HepG2 (cell line): ENCODE data around the gene NFKBIA. TPM values are rescaled to one million over a fixed set of nuclear protein-coding genes. Genes with fewer than 3 reads are reported as not detected.
A peak's percentile ranks its signal among the peaks of the same experiment; 100 is the strongest.

Source experiments
- HMG20A ChIP-seq: IDR thresholded peaks from 2 replicates; pipeline ENCODE4 v1.6.1; 2016; ENCODE audit warnings: borderline replicate concordance
- HOXD1 ChIP-seq: sonication (generic); formaldehyde crosslinking; IDR thresholded peaks from 2 replicates; pipeline ENCODE4 v1.5.0; 2020; ENCODE audit warnings: missing genetic modification reagents
- NCOA2 ChIP-seq: sonication (generic); formaldehyde crosslinking; IDR thresholded peaks from 2 replicates; pipeline ENCODE4 v1.8.0; 2022; ENCODE audit warnings: inconsistent platforms
- NR2F1 ChIP-seq, 2 experiments: fragments of 450-650 bp in 1 of 2; formaldehyde crosslinking in 1 of 2; IDR thresholded peaks; 2 replicates each; pipeline versions ENCODE4 v1.5.0 to v1.6.1; 2016 to 2020; ENCODE audit warnings: mild to moderate bottlenecking in 1 of 2, missing compliant biosample characterization in 1 of 2, missing genetic modification reagents in 1 of 2, moderate library complexity in 1 of 2
- NR2F6 ChIP-seq, 2 experiments: IDR thresholded peaks; 2 replicates each; pipeline ENCODE4 v1.6.1; 2016; ENCODE audit warnings: antibody characterized with exemption in 1 of 2, mild to moderate bottlenecking in 1 of 2
- PPARG ChIP-seq: conservative IDR thresholded peaks from 2 replicates; pipeline ENCODE4 v1.6.1; 2016; ENCODE audit warnings: missing biosample characterization, missing genetic modification reagents
- PRDM15 ChIP-seq: sonication (generic); formaldehyde crosslinking; IDR thresholded peaks from 2 replicates; pipeline ENCODE4 v1.4.0; 2020; ENCODE audit warnings: missing genetic modification reagents
- TARDBP ChIP-seq: sonication (generic); formaldehyde crosslinking; IDR thresholded peaks from 2 replicates; pipeline ENCODE4 v1.8.0; 2022; ENCODE audit warnings: mild to moderate bottlenecking, missing genetic modification reagents
- ZHX1 ChIP-seq: sonication (generic); formaldehyde crosslinking; IDR thresholded peaks from 2 replicates; pipeline ENCODE4 v1.8.1; 2022; ENCODE audit warnings: low read depth, mild to moderate bottlenecking, missing genetic modification reagents
- ZKSCAN8 ChIP-seq: IDR thresholded peaks from 2 replicates; pipeline ENCODE4 v1.6.1; 2016; ENCODE audit warnings: borderline replicate concordance, missing genetic modification reagents, missing compliant biosample characterization
- ZNF235 ChIP-seq: sonication (generic); formaldehyde crosslinking; IDR thresholded peaks from 2 replicates; pipeline ENCODE4 v1.8.1; 2023; ENCODE audit warnings: mild to moderate bottlenecking, missing genetic modification reagents, borderline replicate concordance
- ZNF292 ChIP-seq: sonication (generic); formaldehyde crosslinking; IDR thresholded peaks from 2 replicates; pipeline ENCODE4 v1.8.1; 2022; ENCODE audit warnings: mild to moderate bottlenecking, low read depth, missing genetic modification reagents, borderline replicate concordance
- polyA plus RNA-seq, 8 experiments: library from polyadenylated mRNA; depleted of rRNA in 3 of 8; stranded (reverse) in 7 of 8; unstranded in 1 of 8; fragments of >200 nt; fragmentation: Illumina TruSeq in 4 of 8; extraction: Trizol in 4 of 8; gene quantifications; 2 replicates each; pipeline versions ENCODE4 v1.2.1 to v1.2.3, GENCODE V29; 2011 to 2016; ENCODE audit warnings: low read depth in 4 of 8, missing spikeins in 1 of 8, mixed read lengths in 1 of 8; ENCODE audit not compliant: insufficient read depth in 1 of 8
- total RNA-seq, 5 experiments: library from RNA; depleted of rRNA; stranded (reverse); fragments of >200 nt; fragmentation: Illumina TruSeq; extraction: Trizol; gene quantifications; 2 replicates each; pipeline ENCODE4 v1.2.3, GENCODE V29; 2016; ENCODE audit warnings: low read depth in 1 of 5
- TF ChIP-seq, protein P1 (sequence below): sonication (generic); formaldehyde crosslinking; IDR thresholded peaks from 2 replicates; pipeline ENCODE4 v1.5.0; 2020; ENCODE audit warnings: mild to moderate bottlenecking, missing genetic modification reagents, borderline replicate concordance
- TF ChIP-seq, protein P2 (sequence below): sonication (generic); formaldehyde crosslinking; IDR thresholded peaks from 2 replicates; pipeline ENCODE4 v1.4.0; 2020; ENCODE audit warnings: mild to moderate bottlenecking, missing genetic modification reagents
- TF ChIP-seq, protein P3 (sequence below): IDR thresholded peaks from 2 replicates; pipeline ENCODE4 v1.6.1; 2016; ENCODE audit warnings: missing biosample characterization, missing genetic modification reagents, low read depth

Gene NFKBIA
- total and polyA plus RNA-seq, 2 of the 13 experiments (the other 11 are each of a cell fraction or from before 2014, with no cell fraction given) = 197 to 319 TPM

DNA sequence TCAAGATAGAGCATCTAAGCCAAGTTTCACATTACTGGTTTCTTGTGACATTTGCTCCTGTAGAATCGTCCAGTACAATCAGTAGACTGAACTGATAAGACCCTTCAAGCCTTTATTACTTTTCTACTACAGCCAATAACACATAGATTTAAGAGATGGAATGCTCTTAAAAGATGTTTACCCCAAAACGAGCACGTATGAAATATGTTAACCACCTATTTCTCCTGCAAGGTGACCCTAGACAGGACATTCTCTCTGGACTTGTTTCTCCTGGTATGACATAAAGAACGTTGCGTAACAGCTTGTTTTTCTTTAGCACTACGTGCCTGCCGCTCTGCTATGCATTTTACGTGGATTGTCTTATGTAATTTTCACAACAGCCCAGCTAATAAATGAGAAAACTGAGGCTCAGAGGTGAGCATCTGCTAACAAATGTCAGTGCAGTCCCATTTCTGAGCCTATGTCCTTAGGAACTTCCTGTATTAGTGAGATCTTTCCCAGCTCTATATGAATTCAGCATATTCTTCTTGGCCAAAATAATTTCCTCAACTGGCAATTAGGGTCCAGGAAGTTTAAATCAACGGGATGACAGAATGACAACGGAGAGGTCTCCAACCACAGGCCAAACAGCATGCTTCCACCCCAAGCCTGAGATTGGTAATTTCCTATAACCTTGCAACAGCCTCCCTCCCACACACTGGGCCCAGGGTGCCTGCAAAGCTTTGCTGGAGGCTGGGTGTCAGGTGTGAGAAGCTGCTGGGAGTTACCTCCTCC lies 3.7 kb downstream of the NFKBIA start (continued):
- TF ChIP-seq ZHX1 (CRISPR knock-in tag) (no peak), ZKSCAN8 (CRISPR knock-in tag) (no peak; the same call in 1 of the 2 replicates), NR2F6 (IDR thresholded peaks at IDR 0.05) (peak; percentile 62), NR2F6 (CRISPR knock-in tag; IDR thresholded peaks at IDR 0.05) (peak; percentile 80), ZNF292 (CRISPR knock-in tag) (no peak), HMG20A (CRISPR knock-in tag) (peak; percentile 72; the same call in 1 of the 2 replicates), PPARG (peak; percentile 74), ZNF235 (CRISPR knock-in tag) (peak; percentile 76; the same call in 1 of the 2 replicates), HOXD1 (CRISPR knock-in tag) (no peak), NCOA2 (CRISPR knock-in tag) (peak; percentile 63; the same call in 1 of the 2 replicates), PRDM15 (CRISPR knock-in tag) (no peak), TARDBP (CRISPR knock-in tag) (peak; percentile 49; the same call in 1 of the 2 replicates), NR2F1 (CRISPR knock-in tag; IDR thresholded peaks at IDR 0.05) (peak in 1 of 2 experiments; percentile 42; a peak in 1 of 4 replicates)
- TF ChIP-seq, protein P1, sequence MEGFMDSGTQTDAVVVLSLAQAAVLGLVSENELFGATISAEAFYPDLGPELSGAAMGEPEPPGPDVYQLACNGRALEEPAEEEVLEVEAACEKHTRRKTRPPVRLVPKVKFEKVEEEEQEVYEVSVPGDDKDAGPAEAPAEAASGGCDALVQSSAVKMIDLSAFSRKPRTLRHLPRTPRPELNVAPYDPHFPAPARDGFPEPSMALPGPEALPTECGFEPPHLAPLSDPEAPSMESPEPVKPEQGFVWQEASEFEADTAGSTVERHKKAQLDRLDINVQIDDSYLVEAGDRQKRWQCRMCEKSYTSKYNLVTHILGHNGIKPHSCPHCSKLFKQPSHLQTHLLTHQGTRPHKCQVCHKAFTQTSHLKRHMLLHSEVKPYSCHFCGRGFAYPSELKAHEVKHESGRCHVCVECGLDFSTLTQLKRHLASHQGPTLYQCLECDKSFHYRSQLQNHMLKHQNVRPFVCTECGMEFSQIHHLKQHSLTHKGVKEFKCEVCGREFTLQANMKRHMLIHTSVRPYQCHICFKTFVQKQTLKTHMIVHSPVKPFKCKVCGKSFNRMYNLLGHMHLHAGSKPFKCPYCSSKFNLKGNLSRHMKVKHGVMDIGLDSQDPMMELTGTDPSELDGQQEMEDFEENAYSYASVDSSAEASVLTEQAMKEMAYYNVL (CRISPR knock-in tag) = 0 out of 2 replicates have a peak, but pooled peaks have one; percentile 54
- TF ChIP-seq, protein P2, sequence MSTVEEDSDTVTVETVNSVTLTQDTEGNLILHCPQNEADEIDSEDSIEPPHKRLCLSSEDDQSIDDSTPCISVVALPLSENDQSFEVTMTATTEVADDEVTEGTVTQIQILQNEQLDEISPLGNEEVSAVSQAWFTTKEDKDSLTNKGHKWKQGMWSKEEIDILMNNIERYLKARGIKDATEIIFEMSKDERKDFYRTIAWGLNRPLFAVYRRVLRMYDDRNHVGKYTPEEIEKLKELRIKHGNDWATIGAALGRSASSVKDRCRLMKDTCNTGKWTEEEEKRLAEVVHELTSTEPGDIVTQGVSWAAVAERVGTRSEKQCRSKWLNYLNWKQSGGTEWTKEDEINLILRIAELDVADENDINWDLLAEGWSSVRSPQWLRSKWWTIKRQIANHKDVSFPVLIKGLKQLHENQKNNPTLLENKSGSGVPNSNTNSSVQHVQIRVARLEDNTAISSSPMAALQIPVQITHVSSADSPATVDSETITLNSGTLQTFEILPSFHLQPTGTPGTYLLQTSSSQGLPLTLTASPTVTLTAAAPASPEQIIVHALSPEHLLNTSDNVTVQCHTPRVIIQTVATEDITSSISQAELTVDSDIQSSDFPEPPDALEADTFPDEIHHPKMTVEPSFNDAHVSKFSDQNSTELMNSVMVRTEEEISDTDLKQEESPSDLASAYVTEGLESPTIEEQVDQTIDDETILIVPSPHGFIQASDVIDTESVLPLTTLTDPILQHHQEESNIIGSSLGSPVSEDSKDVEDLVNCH (CRISPR knock-in tag) = no peak
- TF ChIP-seq, protein P3, sequence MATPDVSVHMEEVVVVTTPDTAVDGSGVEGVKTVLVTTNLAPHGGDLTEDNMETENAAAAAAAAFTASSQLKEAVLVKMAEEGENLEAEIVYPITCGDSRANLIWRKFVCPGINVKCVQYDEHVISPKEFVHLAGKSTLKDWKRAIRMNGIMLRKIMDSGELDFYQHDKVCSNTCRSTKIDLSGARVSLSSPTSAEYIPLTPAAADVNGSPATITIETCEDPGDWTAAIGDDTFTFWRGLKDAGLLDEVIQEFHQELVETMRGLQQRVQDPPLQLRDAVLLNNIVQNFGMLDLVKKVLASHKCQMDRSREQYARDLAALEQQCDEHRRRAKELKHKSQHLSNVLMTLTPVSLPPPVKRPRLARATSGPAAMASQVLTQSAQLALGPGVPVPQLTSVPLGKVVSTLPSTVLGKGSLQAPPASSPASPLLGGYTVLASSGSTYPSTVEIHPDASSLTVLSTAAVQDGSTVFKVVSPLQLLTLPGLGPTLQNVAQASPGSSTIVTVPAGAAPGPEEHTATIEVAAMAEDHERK (CRISPR knock-in tag) = no peak
